Cardiac muscle cell (in vitro differentiated cells and primary cell): ENCODE results near the gene LAMP1. TPM values are rescaled to one million over a fixed set of nuclear protein-coding genes. Genes with fewer than 3 reads are reported as not detected.

Experiments used
- DNase-seq, 2 donors: peaks; one replicate each; pipeline versions ENCODE4 v3.0.0 to v3.0.0-alpha.2; 2010 to 2017; ENCODE audit warnings: low read depth in 1 of 2, low spot score in 1 of 2
- H3K27ac ChIP-seq: fragments of 200-600 bp; sonication (generic); 2 replicates; pipeline ENCODE4 v1.5.1; 2016
- H3K27me3 ChIP-seq: fragments of 200-600 bp; sonication (generic); 2 replicates; pipeline ENCODE4 v1.6.0; 2016; ENCODE audit warnings: control low read depth
- H3K36me3 ChIP-seq: fragments of 200-600 bp; sonication (generic); 2 replicates; pipeline ENCODE4 v1.5.1; 2016; ENCODE audit warnings: control low read depth
- H3K4me1 ChIP-seq: fragments of 200-600 bp; sonication (generic); 2 replicates; pipeline ENCODE4 v1.8.1; 2017; ENCODE audit warnings: low read depth, mild to moderate bottlenecking, mixed run types
- H3K4me3 ChIP-seq: fragments of 200-600 bp; sonication (generic); 2 replicates; pipeline ENCODE4 v1.5.1; 2016; ENCODE audit warnings: mild to moderate bottlenecking
- H3K9me3 ChIP-seq: fragments of 200-600 bp; sonication (generic); 2 replicates; pipeline ENCODE4 v1.5.1; 2017; ENCODE audit warnings: low read depth, mild to moderate bottlenecking, control low read depth
- polyA plus RNA-seq: library from polyadenylated mRNA; unstranded; fragments of >200 nt; fragmentation: Nextera tagmentation; extraction: Ambion mirVana; gene quantifications from 2 replicates; pipeline ENCODE4 v1.2.1, GENCODE V29; 2016
- total RNA-seq: library from RNA; depleted of rRNA; stranded (reverse); fragments of >200 nt; gene quantifications from 2 replicates; pipeline ENCODE4 v1.2.3, GENCODE V29; 2016
- TF ChIP-seq, protein P1 (sequence below): IDR thresholded peaks from 2 replicates; pipeline ENCODE4 v1.5.1; 2012; ENCODE audit warnings: low read depth, mild to moderate bottlenecking, low read length

LAMP1 gene
- total and polyA plus RNA-seq, 2 experiments from 2014 or later = 43.8 to 83.7 TPM

DNA sequence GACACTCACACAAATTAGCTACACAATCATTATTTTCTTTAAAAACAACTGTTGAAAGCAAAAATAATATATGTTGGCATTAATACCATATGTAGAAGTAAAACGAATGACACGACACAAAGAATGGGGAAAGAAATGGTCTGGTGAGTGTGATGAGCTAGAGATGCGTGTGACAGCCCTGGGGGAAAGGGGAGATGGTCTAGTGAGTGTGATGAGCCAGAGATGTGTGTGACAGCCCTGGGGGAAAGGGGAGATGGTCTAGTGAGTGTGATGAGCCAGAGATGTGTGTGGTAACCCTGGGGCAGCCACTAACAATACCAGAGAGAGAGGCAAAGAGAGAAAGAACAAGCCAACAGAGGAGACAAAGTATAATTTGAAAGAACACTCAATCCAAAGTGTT is 22.3 kb upstream of the LAMP1 start:
- H3K27ac ChIP-seq = no peak overlapping the region
- H3K9me3 ChIP-seq = no peaks in the 10 kb centered on the region
- DNase-seq = no peak
- no peak overlapping the region for H3K4me3 ChIP-seq
- no peaks in the 10 kb centered on the region for H3K4me1 ChIP-seq
- TF ChIP-seq, protein P1, sequence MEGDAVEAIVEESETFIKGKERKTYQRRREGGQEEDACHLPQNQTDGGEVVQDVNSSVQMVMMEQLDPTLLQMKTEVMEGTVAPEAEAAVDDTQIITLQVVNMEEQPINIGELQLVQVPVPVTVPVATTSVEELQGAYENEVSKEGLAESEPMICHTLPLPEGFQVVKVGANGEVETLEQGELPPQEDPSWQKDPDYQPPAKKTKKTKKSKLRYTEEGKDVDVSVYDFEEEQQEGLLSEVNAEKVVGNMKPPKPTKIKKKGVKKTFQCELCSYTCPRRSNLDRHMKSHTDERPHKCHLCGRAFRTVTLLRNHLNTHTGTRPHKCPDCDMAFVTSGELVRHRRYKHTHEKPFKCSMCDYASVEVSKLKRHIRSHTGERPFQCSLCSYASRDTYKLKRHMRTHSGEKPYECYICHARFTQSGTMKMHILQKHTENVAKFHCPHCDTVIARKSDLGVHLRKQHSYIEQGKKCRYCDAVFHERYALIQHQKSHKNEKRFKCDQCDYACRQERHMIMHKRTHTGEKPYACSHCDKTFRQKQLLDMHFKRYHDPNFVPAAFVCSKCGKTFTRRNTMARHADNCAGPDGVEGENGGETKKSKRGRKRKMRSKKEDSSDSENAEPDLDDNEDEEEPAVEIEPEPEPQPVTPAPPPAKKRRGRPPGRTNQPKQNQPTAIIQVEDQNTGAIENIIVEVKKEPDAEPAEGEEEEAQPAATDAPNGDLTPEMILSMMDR = no peak
- no peaks in the 10 kb centered on the region for H3K27me3 ChIP-seq
- no peaks in the 10 kb centered on the region for H3K36me3 ChIP-seq

GRCh38 chr13:113275387-113275786 is 21.7 kb upstream of the LAMP1 start:
- no peaks in the 10 kb centered on the region for H3K9me3 ChIP-seq
- no peaks in the 10 kb centered on the region for H3K27me3 ChIP-seq
- H3K27ac ChIP-seq = no peak overlapping the region
- no peak overlapping the region for H3K4me3 ChIP-seq
- TF ChIP-seq, protein P1 = peak; percentile 60
- no peaks in the 10 kb centered on the region for H3K4me1 ChIP-seq
- DNase-seq = peak; percentile 58 to 68
- no peaks in the 10 kb centered on the region for H3K36me3 ChIP-seq

DNA sequence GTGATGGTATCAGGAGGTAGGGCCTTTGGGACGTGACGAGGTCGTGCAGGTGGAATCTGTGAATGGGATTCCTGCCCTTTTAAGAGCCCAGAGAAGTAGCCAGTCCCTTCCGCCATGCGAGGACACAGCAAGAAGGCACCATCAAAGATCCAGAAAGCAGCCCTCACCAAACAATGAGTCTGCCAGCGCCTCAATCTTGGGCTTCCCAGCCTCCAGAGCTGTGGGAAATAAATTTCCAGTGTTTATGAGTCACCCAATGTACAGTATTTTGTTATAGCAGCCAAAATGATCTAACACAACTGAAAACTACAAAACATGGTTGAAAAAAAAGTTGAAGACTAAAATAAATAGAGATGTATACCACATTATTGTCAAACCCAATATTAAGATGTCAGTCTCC is 16.9 kb upstream of the LAMP1 start:
- Histone ChIP-seq H3K9me3 (no peaks in the 10 kb centered on the region), H3K27me3 (no peaks in the 10 kb centered on the region), H3K4me1 (no peaks in the 10 kb centered on the region), H3K36me3 (no peaks in the 10 kb centered on the region), H3K4me3 (no peak overlapping the region), H3K27ac (no peak overlapping the region)
- DNase-seq = no peak
- TF ChIP-seq, protein P1 = no peak

DNA sequence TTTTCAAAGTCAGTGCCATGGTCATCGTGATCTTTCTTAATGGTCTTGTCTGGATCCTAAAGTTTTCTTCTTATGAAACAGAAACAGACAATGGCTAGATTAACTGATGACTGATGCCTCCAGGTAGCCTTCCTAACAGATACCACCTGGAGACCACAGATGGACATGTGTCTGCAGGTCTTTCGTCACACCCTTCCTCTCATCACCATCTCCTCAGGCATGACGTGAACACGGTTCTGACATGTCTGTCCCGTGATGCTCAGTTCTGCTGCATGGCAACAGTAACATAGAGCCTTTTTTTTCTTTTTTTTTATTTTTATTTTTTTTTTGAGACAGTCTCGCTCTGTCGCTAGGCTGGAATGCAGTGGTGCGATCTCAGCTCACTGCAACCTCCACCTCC is 13.1 kb upstream of the LAMP1 start:
- no peak for DNase-seq
- Histone ChIP-seq H3K9me3 (no peaks in the 10 kb centered on the region), H3K27ac (no peak overlapping the region), H3K27me3 (no peaks in the 10 kb centered on the region), H3K4me3 (no peak overlapping the region), H3K36me3 (no peaks in the 10 kb centered on the region), H3K4me1 (no peaks in the 10 kb centered on the region)
- TF ChIP-seq, protein P1 = no peak

DNA sequence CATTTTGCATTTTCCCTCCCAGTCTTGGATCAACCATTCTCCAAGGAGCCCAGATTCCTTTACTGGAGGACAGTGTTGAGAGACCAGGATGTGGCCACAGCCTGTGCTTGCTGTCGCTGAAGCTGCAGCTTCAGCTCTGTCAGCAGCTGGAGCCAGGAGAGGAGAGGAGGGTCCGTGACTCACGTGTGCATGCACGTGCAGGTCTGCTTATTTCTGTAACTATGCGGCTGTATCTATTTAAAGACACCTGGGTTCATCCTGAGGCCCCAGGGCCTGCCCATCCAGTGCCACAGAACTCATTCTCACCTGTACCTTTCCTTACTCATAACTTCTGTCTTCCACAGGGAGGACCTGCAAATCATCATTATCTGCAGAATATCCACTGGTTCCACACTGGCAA is 8.2 kb upstream of the LAMP1 start:
- no peak overlapping the region for H3K4me3 ChIP-seq
- H3K9me3 ChIP-seq = no peaks in the 10 kb centered on the region
- no peaks in the 10 kb centered on the region for H3K36me3 ChIP-seq
- DNase-seq = no peak
- H3K4me1 ChIP-seq = peaks cover 5% of the 10 kb centered on the region
- no peak overlapping the region for H3K27ac ChIP-seq
- TF ChIP-seq, protein P1 = no peak
- H3K27me3 ChIP-seq = peaks cover 12% of the 10 kb centered on the region

GRCh38 chr13:113291129-113291528 is 5.9 kb upstream of the LAMP1 start:
- Histone ChIP-seq H3K36me3 (no peaks in the 10 kb centered on the region), H3K9me3 (no peaks in the 10 kb centered on the region), H3K27me3 (peaks cover 12% of the 10 kb centered on the region), H3K4me1 (peaks cover 5% of the 10 kb centered on the region), H3K4me3 (no peak overlapping the region), H3K27ac (no peak overlapping the region)
- TF ChIP-seq, protein P1 = no peak
- DNase-seq = no peak
